Skin epidermis (tissue), 12 donors: ENCODE results near the gene FBXL17.

Experiments
- H3K27ac ChIP-seq, 21 experiments: fragments of 200-600 bp; sonication (generic) in 11 of 21; one replicate each; pipeline ENCODE4 v1.5.0; 2020; ENCODE audit warnings: mild to moderate bottlenecking in 3 of 21, inconsistent platforms in 2 of 21, moderate library complexity in 2 of 21
- H3K4me3 ChIP-seq, 7 experiments: fragments of 200-600 bp; sonication (generic) in 2 of 7; one replicate each; pipeline ENCODE4 v1.5.0; 2020; ENCODE audit warnings: inconsistent platforms in 2 of 7, mild to moderate bottlenecking in 2 of 7, moderate library complexity in 1 of 7

The FBXL17 gene

GRCh38 chr5:107979900-107980299 lies 402.0 kb downstream of the FBXL17 start:
- Histone ChIP-seq H3K27ac (no peak overlapping the region), H3K4me3 (no peak overlapping the region)

DNA sequence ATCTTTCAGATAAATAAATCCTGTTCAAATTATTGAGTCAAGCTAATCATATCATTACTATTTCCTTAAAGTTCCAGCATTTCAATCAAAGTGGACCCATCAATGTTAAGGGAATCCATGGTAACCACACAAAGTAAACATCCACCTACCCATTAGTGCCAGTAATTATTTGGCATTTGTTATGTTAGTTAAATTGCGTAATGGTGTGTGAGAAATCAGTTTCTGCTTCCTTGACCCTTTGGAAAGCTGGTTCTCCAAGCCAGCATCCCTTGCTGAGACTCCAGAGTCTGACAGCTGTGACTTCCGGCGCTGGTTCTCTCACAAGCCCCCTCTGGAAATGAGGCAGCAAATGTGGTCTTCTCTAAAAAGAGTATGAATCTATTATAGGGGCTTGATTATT lies 402.6 kb downstream of the FBXL17 start:
- no peak overlapping the region for H3K27ac ChIP-seq
- no peak overlapping the region for H3K4me3 ChIP-seq

DNA sequence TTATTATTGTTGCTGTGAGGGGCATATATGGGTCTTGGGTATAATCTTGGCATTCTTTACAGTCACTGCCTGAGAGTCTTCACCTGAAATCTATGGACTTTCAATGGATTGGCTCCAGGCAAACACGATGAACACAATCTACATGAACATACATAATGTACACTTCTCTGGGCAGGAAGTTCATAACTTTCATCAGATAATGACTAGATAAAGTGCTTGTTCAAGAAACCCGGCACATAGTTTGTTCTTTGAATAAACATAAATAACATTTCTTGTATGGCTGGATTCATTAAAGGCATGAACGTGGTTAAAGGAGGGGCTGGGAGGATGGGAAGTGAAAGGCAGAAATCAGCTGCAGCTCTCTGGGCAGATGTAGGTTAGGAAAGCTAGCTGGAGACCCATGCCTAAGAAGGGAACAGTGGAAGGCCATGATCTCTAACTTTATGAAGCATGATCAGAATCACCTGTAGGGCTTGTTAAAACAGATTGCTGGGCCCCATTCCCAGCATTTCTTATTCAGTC lies 404.3 kb downstream of the FBXL17 start:
- no peak overlapping the region for H3K4me3 ChIP-seq
- H3K27ac ChIP-seq = no peak overlapping the region

DNA sequence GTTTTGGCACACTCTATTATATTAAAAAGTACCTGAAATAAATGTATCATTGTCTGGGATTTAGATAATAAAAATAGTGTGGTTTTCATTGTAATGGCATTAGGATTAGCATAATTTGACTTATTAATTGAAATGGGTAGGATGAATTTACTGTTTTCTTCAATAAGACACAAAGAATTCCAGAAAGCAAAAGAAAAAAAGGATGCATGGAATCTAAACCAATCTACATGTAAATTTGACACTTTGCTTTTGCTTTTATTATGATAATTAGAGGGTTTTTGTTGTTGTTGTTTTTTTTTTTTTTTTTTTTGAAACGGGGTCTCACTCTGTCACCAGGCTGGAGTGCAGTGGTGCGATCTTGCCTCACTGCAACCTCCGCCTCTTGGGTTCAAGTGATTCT lies 406.3 kb downstream of the FBXL17 start:
- Histone ChIP-seq H3K27ac (no peak overlapping the region), H3K4me3 (no peak overlapping the region)

DNA sequence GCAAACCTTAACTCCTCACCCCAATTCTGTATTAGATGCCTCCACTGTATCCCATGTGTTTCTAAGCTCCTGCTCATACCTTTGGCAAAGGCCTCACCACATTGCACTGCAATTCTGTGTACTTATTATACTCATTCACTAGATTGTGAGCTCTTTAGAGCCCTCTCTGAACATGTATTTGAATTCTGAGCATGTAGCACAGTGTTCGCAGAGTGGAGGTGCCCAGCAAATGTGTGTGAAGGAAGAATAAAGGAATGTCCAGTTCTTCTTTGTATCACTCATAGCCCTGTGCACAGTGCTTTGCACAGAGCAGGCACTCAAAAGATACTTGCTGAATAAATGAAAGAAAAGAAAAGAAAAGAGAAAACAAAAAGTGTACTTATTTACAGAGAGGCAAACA lies 410.1 kb downstream of the FBXL17 start:
- H3K27ac ChIP-seq = no peak overlapping the region
- H3K4me3 ChIP-seq = no peak overlapping the region

GRCh38 chr5:107969847-107970246 lies 412.1 kb downstream of the FBXL17 start:
- Histone ChIP-seq H3K27ac (no peak overlapping the region), H3K4me3 (no peak overlapping the region)

DNA sequence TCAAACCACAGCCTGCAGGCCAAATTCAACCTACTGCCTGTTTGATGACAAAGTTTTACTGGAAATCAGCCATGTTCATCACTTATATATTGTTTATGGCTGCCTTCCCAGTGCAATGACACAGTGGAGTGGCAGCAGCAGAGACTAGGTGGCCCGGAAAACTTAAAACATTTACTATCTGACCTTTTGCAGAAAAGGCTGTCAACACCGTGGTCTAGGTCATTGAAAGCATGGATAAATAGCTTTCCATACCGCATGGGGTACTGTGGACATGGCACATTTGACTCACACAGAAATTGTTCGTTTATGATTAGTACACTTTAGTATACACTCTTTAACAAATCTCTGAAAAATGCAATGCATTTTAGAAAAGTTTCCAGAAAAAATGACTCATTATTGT lies 412.9 kb downstream of the FBXL17 start:
- H3K27ac ChIP-seq = no peak overlapping the region
- no peak overlapping the region for H3K4me3 ChIP-seq

DNA sequence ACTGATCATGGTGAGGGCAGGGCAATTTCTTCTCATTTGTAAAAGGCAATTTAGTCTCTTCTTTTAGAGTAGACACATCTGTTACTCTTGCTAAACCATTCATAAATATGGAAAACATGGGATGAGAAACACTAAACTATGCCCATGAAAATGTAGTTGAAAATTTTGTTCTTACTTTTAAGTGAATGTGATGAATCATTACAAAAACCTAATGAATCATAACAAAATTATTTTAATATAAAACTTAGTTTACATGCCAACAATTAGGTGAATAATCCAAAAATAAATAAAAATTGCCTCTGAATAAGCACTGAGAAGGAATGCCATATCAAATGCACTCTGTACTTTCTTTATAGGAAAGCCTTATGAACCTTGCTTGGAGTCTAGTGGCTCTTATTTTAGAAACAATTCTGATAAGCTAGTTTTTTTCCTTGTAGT lies 413.5 kb downstream of the FBXL17 start:
- no peak overlapping the region for H3K27ac ChIP-seq
- no peak overlapping the region for H3K4me3 ChIP-seq

- no peak overlapping the region for H3K27ac ChIP-seq
Measured at GRCh38 chr5:107966201-107966600, 415.7 kb downstream of the FBXL17 start.

GRCh38 chr5:107964722-107965121 lies 417.2 kb downstream of the FBXL17 start:
- Histone ChIP-seq H3K27ac (no peak overlapping the region), H3K4me3 (no peak overlapping the region)

More at GRCh38 chr5:107966201-107966600, 415.7 kb downstream of the FBXL17 start:
- no peak overlapping the region for H3K4me3 ChIP-seq

DNA sequence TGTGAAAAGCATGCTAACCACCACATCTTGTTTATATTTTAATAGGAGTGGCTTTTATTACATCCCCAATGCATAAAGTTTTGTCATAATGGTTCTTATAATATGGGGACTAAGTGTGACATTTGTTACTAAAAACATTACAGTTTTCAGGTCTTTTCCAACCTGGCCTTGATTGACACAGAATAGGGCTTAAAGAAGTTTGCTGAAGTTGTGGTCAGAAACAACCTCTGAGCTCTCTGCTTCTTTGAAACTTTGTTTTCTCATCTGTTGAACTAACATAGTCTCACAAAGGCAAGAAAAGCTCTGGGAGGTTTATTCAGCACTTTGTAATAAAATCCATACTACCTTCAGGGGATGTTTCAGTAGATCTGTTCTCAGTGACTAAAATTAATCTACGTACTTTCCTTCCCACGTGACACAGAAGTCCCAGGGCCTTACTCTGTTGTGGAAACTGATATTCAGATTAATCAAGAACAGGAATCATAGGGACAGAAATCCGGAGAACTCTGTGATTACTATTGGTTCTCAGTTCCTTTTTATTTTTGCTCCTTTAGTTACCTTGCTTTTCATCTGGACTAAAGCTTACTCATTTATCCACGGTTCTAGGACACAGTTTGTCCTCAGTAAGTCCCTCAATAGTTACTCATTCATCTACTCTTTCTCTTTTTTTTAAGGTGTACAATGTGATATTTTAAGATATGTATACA lies 422.2 kb downstream of the FBXL17 start:
- Histone ChIP-seq H3K27ac (no peak overlapping the region), H3K4me3 (no peak overlapping the region)

DNA sequence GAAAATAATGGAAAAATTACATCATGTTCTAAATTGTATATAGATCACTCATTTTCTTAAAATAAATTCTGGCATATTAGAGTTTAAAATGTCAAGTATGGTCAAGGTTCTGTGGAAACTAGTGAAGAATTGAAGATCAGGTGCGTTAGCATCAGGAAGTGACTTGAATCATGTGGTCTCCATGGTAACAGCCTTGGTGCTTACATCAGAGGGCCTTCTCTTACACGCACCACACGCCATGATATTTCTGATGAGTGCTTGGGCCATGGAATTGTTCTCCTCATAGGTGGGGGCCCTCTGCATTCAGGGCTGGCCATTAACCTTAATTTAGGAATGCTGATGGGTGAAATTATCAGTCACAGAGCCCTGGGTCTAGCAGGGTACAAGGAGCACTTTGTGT lies 423.0 kb downstream of the FBXL17 start:
- H3K4me3 ChIP-seq = no peak overlapping the region
- H3K27ac ChIP-seq = no peak overlapping the region

GRCh38 chr5:107958432-107958831 lies 423.5 kb downstream of the FBXL17 start:
- Histone ChIP-seq H3K27ac (no peak overlapping the region), H3K4me3 (no peak overlapping the region)

DNA sequence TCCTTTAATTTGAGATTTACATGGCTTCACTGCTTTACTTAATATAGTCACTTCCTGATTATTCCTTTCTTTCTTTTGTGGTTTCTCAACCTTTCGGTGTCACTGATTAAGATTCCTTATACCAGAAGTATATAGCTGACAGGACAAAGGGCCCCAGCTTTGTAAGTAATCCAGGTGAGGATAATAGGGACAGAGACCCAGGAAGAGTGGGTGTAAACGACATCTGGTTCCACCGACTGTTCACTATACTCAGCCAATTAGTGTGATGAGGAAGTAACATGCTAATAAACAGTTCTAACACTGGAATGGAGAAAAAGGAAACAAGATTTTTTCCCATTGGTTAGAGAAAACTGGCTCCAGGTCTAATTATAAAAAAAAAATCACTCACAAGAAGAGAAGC lies 424.8 kb downstream of the FBXL17 start:
- Histone ChIP-seq H3K4me3 (no peak overlapping the region), H3K27ac (no peak overlapping the region)

DNA sequence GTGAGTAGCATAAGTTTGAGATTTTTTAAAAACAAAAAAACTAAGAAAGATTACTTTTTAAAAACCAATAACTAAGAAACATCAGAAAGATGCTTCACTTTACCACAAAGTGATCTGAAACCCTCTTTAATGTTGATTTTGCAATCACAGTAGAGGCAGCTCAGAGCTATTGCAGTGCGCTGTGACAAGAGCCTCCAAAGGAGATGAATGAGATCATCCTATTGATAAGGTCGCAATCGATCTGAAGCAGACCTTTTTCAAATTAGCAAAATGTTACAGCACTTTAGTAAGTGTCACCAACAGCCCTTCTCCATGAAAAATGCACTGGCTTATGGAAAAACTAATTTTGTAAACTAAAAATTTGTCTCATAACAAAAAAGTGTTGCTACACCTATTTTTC lies 426.6 kb downstream of the FBXL17 start:
- Histone ChIP-seq H3K27ac (no peak overlapping the region), H3K4me3 (no peak overlapping the region)

DNA sequence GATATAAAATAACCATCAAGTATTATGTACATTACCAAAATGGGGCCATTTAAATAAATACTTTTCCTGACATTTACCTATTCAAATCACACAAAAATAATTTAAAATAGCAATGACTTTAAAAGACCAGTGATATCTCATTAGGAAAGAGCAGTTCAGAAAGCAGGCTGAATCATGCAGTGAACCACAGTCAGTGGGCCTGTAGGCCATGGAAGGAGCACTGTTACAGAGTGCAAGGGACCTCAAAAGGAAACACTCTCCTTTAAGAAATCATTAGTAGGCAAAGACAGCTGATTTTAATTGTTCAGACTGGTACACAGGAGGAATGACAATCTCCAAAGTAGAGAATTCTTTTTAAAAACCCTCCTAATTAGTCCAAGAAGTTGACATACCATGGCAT lies 427.6 kb downstream of the FBXL17 start:
- no peak overlapping the region for H3K4me3 ChIP-seq
- H3K27ac ChIP-seq = no peak overlapping the region

DNA sequence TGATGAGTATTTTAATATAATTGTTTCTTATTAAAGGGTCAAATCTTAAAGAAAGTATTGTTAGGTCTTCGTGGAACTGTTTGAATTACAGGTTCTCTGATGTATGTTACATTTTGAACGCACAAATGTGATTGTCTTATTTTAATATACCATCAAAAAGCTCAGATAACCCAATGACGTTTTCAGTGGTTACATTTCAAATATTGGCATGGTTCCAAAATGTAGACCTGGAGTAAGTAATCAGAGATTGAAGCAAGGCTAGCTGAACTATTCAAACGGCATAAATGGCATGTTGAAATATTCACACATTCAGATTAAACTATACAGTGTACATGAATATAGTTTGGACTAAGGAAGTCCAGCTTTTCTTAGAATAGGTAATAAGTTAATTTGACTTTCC lies 429.4 kb downstream of the FBXL17 start:
- no peak overlapping the region for H3K4me3 ChIP-seq
- H3K27ac ChIP-seq = no peak overlapping the region

DNA sequence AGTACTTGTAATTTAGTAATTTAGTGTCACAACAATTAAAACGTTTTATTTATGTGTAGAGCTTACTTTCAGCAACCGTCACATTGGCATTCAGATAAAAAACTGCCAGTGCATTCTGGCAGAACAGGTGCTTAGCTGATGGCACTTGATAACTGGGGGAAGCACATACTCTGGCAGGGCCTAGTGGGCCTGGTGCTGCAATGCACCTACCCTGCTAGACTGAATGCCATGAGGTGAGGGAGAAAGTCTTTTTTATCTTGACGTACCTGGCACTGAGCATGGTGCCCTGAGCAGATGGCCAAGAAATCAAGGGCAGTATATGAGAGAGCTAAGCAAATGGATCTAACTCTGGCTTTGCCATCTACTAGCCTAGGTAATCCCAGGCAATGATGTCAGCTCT lies 430.6 kb downstream of the FBXL17 start:
- H3K4me3 ChIP-seq = no peak overlapping the region
- H3K27ac ChIP-seq = no peak overlapping the region

GRCh38 chr5:107950776-107951175 lies 431.1 kb downstream of the FBXL17 start:
- Histone ChIP-seq H3K27ac (no peak overlapping the region), H3K4me3 (no peak overlapping the region)

GRCh38 chr5:107949688-107950341 lies 432.1 kb downstream of the FBXL17 start:
- Histone ChIP-seq H3K27ac (no peak overlapping the region), H3K4me3 (no peak overlapping the region)

DNA sequence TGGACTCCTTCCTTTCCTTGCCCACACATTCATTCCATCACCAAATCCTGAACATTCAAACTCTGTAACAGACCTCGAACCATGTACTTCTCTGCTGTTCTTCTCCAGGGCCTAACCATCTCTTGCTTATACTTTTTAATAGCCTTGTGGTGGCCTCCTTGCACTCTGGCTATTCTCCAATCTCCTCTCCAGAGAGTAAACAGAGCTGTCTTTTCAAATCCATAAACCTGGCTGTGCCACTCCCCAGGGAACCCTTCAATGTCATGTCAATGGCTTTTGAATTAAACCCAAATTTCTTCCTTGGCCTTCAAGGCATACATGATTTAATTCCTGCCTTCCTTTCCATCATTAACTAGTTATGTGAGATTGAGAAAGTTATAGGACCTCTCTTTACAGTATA lies 433.5 kb downstream of the FBXL17 start:
- Histone ChIP-seq H3K4me3 (no peak overlapping the region), H3K27ac (no peak overlapping the region)

- Histone ChIP-seq H3K27ac (no peak overlapping the region), H3K4me3 (no peak overlapping the region)
Measured at GRCh38 chr5:107945061-107945460, 436.8 kb downstream of the FBXL17 start.
